Pericardium fibroblast (primary cell): ENCODE data around the gene DDX1. TPM values are rescaled to one million over a fixed set of nuclear protein-coding genes. Genes with fewer than 3 reads are reported as not detected.

ENCODE experiments used
- total RNA-seq: library from RNA; depleted of rRNA; stranded (reverse); fragments of >200 nt; gene quantifications from 2 replicates; pipeline ENCODE4 v1.2.3, GENCODE V29; 2015

DDX1 gene
- total RNA-seq = 45.7 and 64.9 TPM in 2 replicates

GRCh38 chr2:15591692-15592463 lies at the start of gene DDX1:
Gene DDX1 (plus strand): TSS chr2:15591868. CDS start chr2:15591934, 66 bp downstream.

GRCh38 chr2:15560988-15561573 lies 30.6 kb upstream of the DDX1 start, which contains the start of gene NBAS:
Gene NBAS (minus strand): TSS chr2:15561334. CDS start chr2:15561304, 30 bp downstream.

Other genes with a start within 250 kb of the DDX1 start
- 35.1 and 49.5 TPM in 2 replicates for gene NBAS, start 30.5 kb upstream of the DDX1 start, total RNA-seq